Measurements from ENCODE around the gene TXNDC16.

The TXNDC16 gene

DNA sequence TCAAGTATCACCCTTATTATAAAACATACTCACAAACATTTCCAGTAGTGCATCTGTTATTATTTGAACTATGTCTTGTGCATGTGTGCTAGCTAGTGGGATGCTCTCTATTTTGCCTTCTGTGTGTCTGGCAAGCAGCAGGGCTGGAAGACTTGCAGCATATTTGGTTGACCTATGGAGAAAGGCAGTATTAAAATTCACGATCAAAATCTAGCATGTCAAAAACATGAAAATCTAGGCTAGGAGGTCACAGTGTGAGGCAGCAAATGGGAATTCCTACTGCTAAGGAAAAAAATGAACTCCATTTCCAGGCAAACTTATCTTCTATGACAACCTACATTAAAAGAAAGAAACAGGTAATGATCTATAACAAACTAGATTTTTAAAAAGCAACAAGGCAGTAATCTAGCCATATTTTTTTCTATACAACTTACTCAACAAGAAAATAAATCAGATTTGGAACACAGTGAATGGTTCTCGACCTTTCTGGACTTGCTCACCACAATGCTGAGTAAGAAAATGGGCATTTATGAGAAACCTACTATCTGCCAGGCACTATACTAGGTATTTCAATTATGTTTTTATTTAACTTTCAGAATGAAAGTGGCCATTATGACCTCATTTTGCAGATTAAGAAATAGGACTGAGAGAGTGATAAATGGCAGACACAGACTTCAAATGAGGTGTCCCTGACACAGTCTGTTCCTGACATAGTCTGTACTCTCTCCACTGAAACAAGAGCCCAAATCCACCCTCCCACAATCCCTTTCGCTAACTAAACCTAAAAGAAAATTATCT, 96.8 kb downstream of the TXNDC16 start:
- no peak for DNase-seq (ENCODE audit: low read depth, low spot score)

- DNase-seq (ENCODE audit: low read depth, low spot score) = no peak
Observed at GRCh38 chr14:52447236-52447635, 105.1 kb downstream of the TXNDC16 start.

DNA sequence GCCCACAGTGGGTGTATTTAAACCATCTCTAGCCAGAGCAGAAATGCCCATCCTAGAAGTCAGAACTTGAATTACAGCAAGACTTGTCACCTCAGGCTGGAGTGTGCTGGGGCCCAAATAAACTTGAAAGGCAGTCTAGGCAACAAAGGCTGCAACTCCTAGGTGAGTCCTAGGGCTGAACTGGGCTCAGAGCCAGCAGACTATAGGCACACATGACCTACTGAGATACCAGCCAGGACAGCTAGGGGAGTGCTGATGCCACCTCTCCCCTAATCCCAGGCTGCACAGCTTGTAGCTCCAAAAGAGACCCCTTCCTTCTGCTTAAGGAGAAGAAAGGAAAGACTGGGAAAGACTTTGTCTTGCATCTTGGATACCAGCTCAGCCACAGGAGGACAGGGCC, 106.0 kb downstream of the TXNDC16 start:
- no peak for DNase-seq (ENCODE audit: low read depth, low spot score)

GRCh38 chr14:52443506-52443905, 108.8 kb downstream of the TXNDC16 start:
- DNase-seq (ENCODE audit: low read depth, low spot score) = no peak

GRCh38 chr14:52442602-52443001, 109.7 kb downstream of the TXNDC16 start:
- no peak for DNase-seq (ENCODE audit: low read depth, low spot score)

- DNase-seq (ENCODE audit: low read depth, low spot score) = no peak
Observed at GRCh38 chr14:52442166-52442565, 110.1 kb downstream of the TXNDC16 start.

GRCh38 chr14:52439476-52439875, 112.8 kb downstream of the TXNDC16 start:
- no peak for DNase-seq (ENCODE audit: low read depth, low spot score)

DNA sequence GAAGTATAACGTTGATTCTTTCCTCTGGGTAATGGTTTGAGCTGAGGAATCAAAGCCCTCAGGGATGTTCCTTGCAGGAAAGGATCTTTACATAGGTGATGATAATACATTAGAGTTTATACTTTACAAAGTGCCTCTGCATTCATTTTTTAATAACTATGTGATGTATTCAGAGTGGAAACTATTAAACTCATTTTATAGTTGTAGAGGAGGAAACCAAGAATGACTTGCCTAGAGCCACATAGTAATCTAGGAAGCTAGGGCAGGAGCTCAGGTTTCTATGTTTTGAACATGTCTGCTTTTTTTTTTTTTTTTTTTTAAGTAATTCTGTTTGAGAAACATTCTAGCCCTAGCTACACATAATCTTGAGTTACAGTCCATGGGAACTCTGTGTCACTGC, 117.3 kb downstream of the TXNDC16 start:
- no peak for DNase-seq (ENCODE audit: low read depth, low spot score)

DNA sequence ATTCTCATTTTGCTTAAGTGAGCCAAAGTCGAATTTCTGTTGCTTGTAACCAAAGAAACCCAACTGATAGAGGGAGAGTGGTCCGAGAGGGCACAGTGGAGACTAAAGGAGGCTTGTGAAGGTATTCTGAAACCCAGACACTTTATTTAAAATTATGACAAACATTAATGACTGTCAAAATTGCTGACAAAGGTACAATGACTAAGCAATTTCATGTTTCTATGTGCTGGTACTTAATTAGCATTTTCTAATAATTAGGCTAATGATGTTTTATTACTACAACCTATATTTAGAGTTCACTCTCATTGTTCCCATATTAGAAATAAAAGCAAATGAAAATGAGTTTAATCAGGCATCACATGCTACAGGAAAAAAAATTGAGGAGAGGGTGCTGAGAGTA, 121.8 kb downstream of the TXNDC16 start:
- no peak for DNase-seq (ENCODE audit: low read depth, low spot score)

DNA sequence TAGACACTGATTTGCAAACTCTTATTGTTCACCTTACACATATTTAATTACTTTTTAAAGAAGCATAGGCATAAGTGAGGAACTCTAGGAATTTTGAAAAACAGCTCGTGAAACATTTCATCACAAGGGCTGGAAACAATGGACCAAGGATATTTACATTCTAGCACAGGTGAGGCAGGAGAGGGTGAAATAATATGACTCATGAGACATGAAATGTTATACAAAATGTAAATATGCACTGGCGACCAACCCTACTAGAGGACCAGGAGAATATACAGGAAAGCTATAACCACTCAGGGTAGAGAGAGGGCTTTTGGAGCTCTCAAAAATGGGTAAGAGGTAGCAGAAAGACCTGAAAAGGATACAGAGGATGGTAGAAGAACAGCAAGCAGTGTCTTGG, 122.9 kb downstream of the TXNDC16 start:
- DNase-seq (ENCODE audit: low read depth, low spot score) = no peak

GRCh38 chr14:52427460-52427859, 124.8 kb downstream of the TXNDC16 start:
- no peak for DNase-seq (ENCODE audit: low read depth, low spot score)

DNA sequence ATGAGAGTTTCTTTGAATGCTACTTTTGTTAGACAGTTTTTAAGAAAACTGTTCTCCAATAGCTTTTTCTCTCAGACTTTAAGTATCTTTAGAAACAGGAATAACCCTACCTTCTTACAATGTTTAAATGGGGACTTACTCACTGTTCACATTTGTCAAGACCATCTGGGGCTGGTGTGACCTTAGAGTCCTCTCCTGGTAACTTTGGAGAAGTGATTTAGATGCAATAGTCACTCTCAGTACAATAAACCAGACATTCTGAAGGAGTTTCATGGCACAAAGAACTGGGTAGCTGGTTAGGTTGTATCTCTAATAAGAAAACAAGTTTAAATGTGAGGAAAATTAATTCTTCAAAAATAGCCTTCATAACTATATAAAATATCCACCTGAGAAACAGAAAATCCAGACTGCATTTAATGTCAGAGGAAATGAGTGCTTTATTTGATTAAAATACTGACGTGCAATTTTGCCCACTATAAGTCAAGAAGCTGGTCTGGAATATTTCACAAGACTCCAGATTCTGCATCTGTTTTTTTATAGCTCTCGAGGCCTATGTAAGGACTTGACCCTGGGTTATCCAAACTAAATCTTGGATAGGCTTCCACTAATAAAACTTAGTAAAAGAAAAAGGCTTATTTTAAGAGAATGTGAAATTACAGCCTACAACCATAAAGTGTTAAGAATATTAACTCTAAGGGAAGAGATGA, 129.5 kb downstream of the TXNDC16 start:
- DNase-seq (ENCODE audit: low read depth, low spot score) = no peak

- no peak for DNase-seq (ENCODE audit: low read depth, low spot score)
Observed at GRCh38 chr14:52417139-52417538, 135.2 kb downstream of the TXNDC16 start.

DNA sequence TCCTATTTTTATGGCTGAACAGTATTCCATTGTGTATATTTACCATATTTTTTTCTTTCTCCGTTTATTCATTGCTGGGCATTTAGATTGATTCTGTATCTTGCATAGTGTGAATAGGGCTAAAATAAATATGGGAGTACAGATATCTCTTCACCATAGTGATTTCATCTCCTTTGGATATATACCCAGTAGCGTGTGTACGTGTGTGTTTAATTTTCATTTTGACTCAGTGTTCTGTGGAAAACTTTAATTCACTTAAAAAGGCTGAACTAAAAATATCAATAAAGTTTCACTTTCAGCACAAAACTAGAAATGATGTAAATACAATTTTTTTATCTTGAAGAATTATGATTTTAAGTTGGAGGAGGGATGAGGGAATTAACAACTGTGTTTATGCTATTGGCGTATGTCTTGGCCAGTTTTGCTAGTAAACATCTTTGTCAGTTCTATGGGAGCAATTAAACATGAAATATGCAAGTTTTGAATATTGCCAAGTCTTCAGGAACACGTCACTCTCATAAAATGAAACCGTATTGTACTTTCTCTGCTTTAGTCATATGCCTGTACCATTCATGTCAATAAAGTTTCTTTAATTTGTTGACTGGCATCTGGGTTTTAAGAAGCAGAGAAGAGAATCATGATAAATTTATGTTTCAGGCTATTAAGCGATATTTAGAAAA, 138.4 kb downstream of the TXNDC16 start:
- no peak for DNase-seq (ENCODE audit: low read depth, low spot score)

- DNase-seq (ENCODE audit: low read depth, low spot score) = no peak
Observed at GRCh38 chr14:52412426-52412825, 139.9 kb downstream of the TXNDC16 start.

GRCh38 chr14:52405314-52405713, 147.0 kb downstream of the TXNDC16 start:
- DNase-seq (ENCODE audit: low read depth, low spot score) = no peak

DNA sequence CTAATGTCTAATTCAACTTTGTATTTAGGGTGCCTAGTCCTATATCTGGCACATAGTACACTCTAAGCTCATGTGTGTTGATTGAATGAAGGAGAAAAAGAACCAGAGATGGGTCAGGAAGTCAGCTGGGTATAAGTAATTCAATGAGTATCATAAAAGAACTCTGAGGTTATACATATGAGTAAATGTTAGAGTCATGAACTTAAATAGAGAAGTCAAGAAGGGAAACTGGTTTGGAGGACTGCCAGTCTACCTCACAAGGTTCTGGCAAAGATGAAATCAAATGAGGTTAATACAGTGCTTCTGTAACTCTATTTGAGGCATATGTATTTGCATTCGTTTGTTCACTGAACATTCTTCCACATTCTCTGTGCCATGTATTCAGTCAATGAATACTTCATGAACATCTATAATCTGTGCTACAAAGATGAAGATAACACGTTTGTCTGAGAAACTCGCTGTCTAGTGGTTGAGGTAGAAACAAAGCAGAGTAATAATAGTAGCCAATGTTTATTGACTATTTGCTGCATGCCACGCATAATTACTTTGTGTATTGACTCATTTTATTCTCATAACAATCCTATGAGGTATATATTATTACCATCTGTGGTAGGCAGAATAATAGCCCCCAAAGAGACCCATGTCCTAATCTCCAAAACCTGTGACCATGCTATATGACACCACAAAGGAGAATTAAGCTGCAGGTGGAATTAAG, 149.3 kb downstream of the TXNDC16 start:
- no peak for DNase-seq (ENCODE audit: low read depth, low spot score)

GRCh38 chr14:52400846-52401245, 151.5 kb downstream of the TXNDC16 start:
- no peak for DNase-seq (ENCODE audit: low read depth, low spot score)

- DNase-seq (ENCODE audit: low read depth, low spot score) = no peak
Observed at GRCh38 chr14:52399921-52400595, 152.2 kb downstream of the TXNDC16 start.

DNA sequence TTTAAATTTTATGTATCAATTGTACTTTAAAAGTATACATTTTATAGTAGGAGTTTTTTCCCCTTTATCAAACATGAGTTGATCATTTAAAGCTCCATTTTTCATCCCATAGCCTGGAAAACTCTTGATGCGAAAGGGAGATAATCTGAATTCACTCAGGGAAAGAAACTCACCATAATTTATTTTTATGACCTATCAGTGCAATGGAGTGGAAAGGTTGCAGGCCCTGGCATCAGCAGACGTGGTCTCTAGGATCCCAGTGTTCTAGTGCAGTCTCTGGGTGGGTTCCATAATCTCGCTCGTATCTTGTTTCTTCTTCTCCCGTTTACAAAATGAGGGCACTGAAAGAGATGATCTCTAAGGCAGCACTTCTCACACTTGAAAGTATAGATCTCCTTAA, 153.2 kb downstream of the TXNDC16 start:
- DNase-seq (ENCODE audit: low read depth, low spot score) = no peak

- DNase-seq (ENCODE audit: low read depth, low spot score) = no peak
Observed at GRCh38 chr14:52397844-52398243, 154.5 kb downstream of the TXNDC16 start.
